Measurements from ENCODE around the gene LRP8.

DNA sequence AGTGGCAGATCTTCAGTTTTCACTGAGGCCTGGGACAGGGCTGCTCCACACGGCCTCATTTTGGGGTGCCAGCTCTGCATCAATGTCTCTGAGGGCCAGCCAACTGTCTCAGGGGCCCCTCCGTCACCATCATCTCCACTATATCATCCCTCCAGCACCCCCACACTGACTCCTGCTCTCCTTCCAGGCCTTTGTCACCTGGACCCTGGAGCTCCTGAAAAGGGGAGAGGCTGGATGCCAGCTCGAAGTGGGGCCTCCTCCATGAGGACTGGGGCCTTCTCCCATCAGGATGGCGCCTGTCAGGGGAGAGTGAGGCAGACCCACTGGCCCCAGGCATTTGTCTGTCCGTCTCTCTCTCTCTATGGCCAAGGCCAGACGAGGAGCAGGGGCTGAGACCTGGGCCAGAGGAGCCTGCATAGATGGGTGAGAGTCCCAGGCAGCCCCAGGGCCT is 44.7 kb upstream of the LRP8 start:
- TF ChIP-seq POLR2A (IDR thresholded peaks at IDR 0.05; ENCODE audit: low read length) = no peak
- TF ChIP-seq GATA1 (IDR thresholded peaks at IDR 0.05; ENCODE audit: low read depth, low read length) = no peak
